GM21367 (cell line): ENCODE results near the gene BCL6B.
"Not testable (repeated sequence)": the region's sequence is repeated elsewhere in the genome, so short reads cannot be mapped to it uniquely, and the experiment has no call there.

Source experiments
- ATAC-seq: cut with Tn5 transposase; IDR thresholded peaks from one replicate; pipeline ENCODE4 v1.9.1; 2021; ENCODE audit not compliant: unreplicated experiment

Gene BCL6B

GRCh38 chr17:7022781-7023571 lies at the start of gene BCL6B:
TSS of gene BCL6B (plus strand) at chr17:7023050. CDS start at chr17:7023672, 622 bp downstream.
- no peak for ATAC-seq

GRCh38 chr17:6979440-6979839 lies 43.4 kb upstream of the BCL6B start:
- not testable (repeated sequence) for ATAC-seq

GRCh38 chr17:6981426-6981825 lies 41.4 kb upstream of the BCL6B start:
- no peak for ATAC-seq

GRCh38 chr17:6985266-6985665 lies 37.6 kb upstream of the BCL6B start:
- ATAC-seq: no peak

- no peak for ATAC-seq
Observed at GRCh38 chr17:6986676-6987075, 36.2 kb upstream of the BCL6B start.

GRCh38 chr17:6989779-6990178 lies 33.1 kb upstream of the BCL6B start:
- no peak for ATAC-seq

GRCh38 chr17:6993613-6994056 lies 29.2 kb upstream of the BCL6B start:
- ATAC-seq: not testable (repeated sequence)

GRCh38 chr17:6994118-6994598 lies 28.7 kb upstream of the BCL6B start:
- no peak for ATAC-seq

GRCh38 chr17:6994666-6995256 lies 28.1 kb upstream of the BCL6B start:
- ATAC-seq: no peak

- ATAC-seq: no peak
Observed at GRCh38 chr17:6995500-6996255, 27.2 kb upstream of the BCL6B start, which contains the start of gene ALOX12. TSS of gene ALOX12 (plus strand) at chr17:6996049. CDS start at chr17:6996118, 69 bp downstream.

GRCh38 chr17:6996256-6997011 lies 26.4 kb upstream of the BCL6B start:
- ATAC-seq: no peak

- no peak for ATAC-seq
Observed at GRCh38 chr17:6997171-6997570, 25.7 kb upstream of the BCL6B start.

- ATAC-seq: no peak
Observed at GRCh38 chr17:6998855-6999508, 23.9 kb upstream of the BCL6B start.

- ATAC-seq: no peak
Observed at GRCh38 chr17:7001318-7001961, 21.4 kb upstream of the BCL6B start.

- no peak for ATAC-seq
Observed at GRCh38 chr17:7002288-7003047, 20.4 kb upstream of the BCL6B start.

- no peak for ATAC-seq
Observed at GRCh38 chr17:7003745-7004144, 19.1 kb upstream of the BCL6B start.

- no peak for ATAC-seq
Observed at GRCh38 chr17:7004398-7005253, 18.2 kb upstream of the BCL6B start.

- ATAC-seq: no peak
Observed at GRCh38 chr17:7005716-7006115, 17.1 kb upstream of the BCL6B start.
